Tibial artery (tissue), 4 donors: Measurements from ENCODE around the gene SIGLEC11.

Experiments used
- DNase-seq, 2 donors: peaks; one replicate each; pipeline ENCODE4 v3.0.0-alpha.2; 2019
- H3K27ac ChIP-seq, 2 donors: fragments of 200-600 bp; sonication (generic) in 1 of 2; 1 replicate in 1 of 2; 2 replicates in 1 of 2; pipeline ENCODE4 v1.5.1; 2018 to 2019; ENCODE audit warnings: mild to moderate bottlenecking in 1 of 2
- H3K27me3 ChIP-seq, 2 donors: fragments of 200-600 bp; sonication (generic) in 1 of 2; one replicate each; pipeline versions ENCODE4 v1.5.1 to v1.6.0; 2016 to 2019
- H3K36me3 ChIP-seq, 3 donors: fragments of 200-600 bp; sonication (generic) in 2 of 3; one replicate each; pipeline ENCODE4 v1.5.1; 2016 to 2019; ENCODE audit warnings: mild to moderate bottlenecking in 2 of 3
- H3K4me1 ChIP-seq, 4 donors: fragments of 200-600 bp; sonication (generic) in 2 of 4; 1 replicate in 3 of 4; 2 replicates in 1 of 4; pipeline ENCODE4 v1.5.1; 2016 to 2019
- H3K4me3 ChIP-seq, 2 donors: fragments of 200-600 bp; sonication (generic) in 1 of 2; 1 replicate in 1 of 2; 2 replicates in 1 of 2; pipeline ENCODE4 v1.5.1; 2018 to 2019; ENCODE audit warnings: mild to moderate bottlenecking in 2 of 2
- H3K9me3 ChIP-seq, 3 donors: fragments of 200-600 bp; sonication (generic) in 1 of 3; one replicate each; pipeline ENCODE4 v1.5.1; 2016 to 2019
- CTCF ChIP-seq, 2 experiments: fragments of 200-600 bp in 1 of 2; fragments of 450-650 bp in 1 of 2; IDR thresholded peaks; one replicate each; pipeline ENCODE4 v1.5.1; 2017 to 2019; ENCODE audit warnings: antibody characterized with exemption in 2 of 2, mild to moderate bottlenecking in 1 of 2, moderate library complexity in 1 of 2
- intact Hi-C: fragments of 100-400 bp; cut with DNase I; formaldehyde crosslinking; loops from one replicate; pipeline ENCODE4 v1.15.0; 2023; ENCODE audit warnings: low total_unique reads

The SIGLEC11 gene

GRCh38 chr19:49952906-49953305 is 8.1 kb downstream of the SIGLEC11 start:
- Histone ChIP-seq H3K36me3 (no peaks in the 10 kb centered on the region), H3K4me3 (no peak overlapping the region), H3K9me3 (no peaks in the 10 kb centered on the region), H3K27me3 (peaks cover 0 to 29% of the 10 kb centered on the region in 2 donors), H3K27ac (no peak overlapping the region), H3K4me1 (peaks cover 0 to 30% (median 14%) of the 10 kb centered on the region in 4 donors)
- no peak for TF ChIP-seq CTCF (IDR thresholded peaks at IDR 0.05)
- peak in 1 of 2 donors; percentile 50 for DNase-seq
- intact Hi-C loops: no loop called here

- DNase-seq: no peak
- no peak overlapping the region for H3K4me3 ChIP-seq
- no peaks in the 10 kb centered on the region for H3K36me3 ChIP-seq
- no peaks in the 10 kb centered on the region for H3K9me3 ChIP-seq
- peaks cover 0 to 26% of the 10 kb centered on the region in 2 donors for H3K27me3 ChIP-seq
- intact Hi-C loops: no loop called here
- no peak overlapping the region for H3K27ac ChIP-seq
- TF ChIP-seq CTCF (IDR thresholded peaks at IDR 0.05): no peak
- peaks cover 0 to 30% (median 14%) of the 10 kb centered on the region in 4 donors for H3K4me1 ChIP-seq
These were observed 8.5 kb downstream of the SIGLEC11 start for GRCh38 chr19:49952479-49952836.

GRCh38 chr19:49951806-49952478 is 9.0 kb downstream of the SIGLEC11 start:
- intact Hi-C loops: no loop called here

GRCh38 chr19:49950956-49951526 is 9.9 kb downstream of the SIGLEC11 start:
- H3K27me3 ChIP-seq: peaks cover 0 to 34% of the 10 kb centered on the region in 2 donors
- H3K36me3 ChIP-seq: no peaks in the 10 kb centered on the region
- H3K27ac ChIP-seq: no peak overlapping the region
- peaks cover 0 to 30% (median 14%) of the 10 kb centered on the region in 4 donors for H3K4me1 ChIP-seq
- H3K4me3 ChIP-seq: no peak overlapping the region
- H3K9me3 ChIP-seq: no peaks in the 10 kb centered on the region
- DNase-seq: peak in 1 of 2 donors; percentile 47
- intact Hi-C loops: no loop called here
- TF ChIP-seq CTCF (IDR thresholded peaks at IDR 0.05): no peak

More at GRCh38 chr19:49951806-49952478, 9.0 kb downstream of the SIGLEC11 start:
- Histone ChIP-seq H3K4me3 (no peak overlapping the region), H3K27ac (no peak overlapping the region), H3K27me3 (peaks cover 0 to 30% of the 10 kb centered on the region in 2 donors), H3K9me3 (no peaks in the 10 kb centered on the region), H3K4me1 (peaks cover 0 to 30% (median 14%) of the 10 kb centered on the region in 4 donors), H3K36me3 (no peaks in the 10 kb centered on the region)
- DNase-seq: peak in 1 of 2 donors; percentile 27
- no peak for TF ChIP-seq CTCF (IDR thresholded peaks at IDR 0.05)

GRCh38 chr19:49950590-49950948 is 10.4 kb downstream of the SIGLEC11 start:
- intact Hi-C loops: no loop called here
- H3K27me3 ChIP-seq: peaks cover 0 to 34% of the 10 kb centered on the region in 2 donors
- no peaks in the 10 kb centered on the region for H3K9me3 ChIP-seq
- no peaks in the 10 kb centered on the region for H3K36me3 ChIP-seq
- H3K4me3 ChIP-seq: no peak overlapping the region
- no peak for DNase-seq
- H3K4me1 ChIP-seq: peaks cover 0 to 30% (median 14%) of the 10 kb centered on the region in 4 donors
- no peak overlapping the region for H3K27ac ChIP-seq
- no peak for TF ChIP-seq CTCF (IDR thresholded peaks at IDR 0.05)
